Measurements from ENCODE around the gene WT1. TPM values are rescaled to one million over a fixed set of nuclear protein-coding genes. Genes with fewer than 3 reads are reported as not detected.

Gene WT1
- total and polyA plus RNA-seq, 2 donors (not counting 3 experiments of a cell fraction or from before 2014, with no cell fraction given) = not detected

GRCh38 chr11:32391956-32392553 is 43.3 kb downstream of the WT1 start:
- H3K4me1 ChIP-seq (ENCODE audit: control insufficient read depth, extremely low read depth, insufficient read depth, low read length) = no peaks in the 10 kb centered on the region
- H3K27ac ChIP-seq (ENCODE audit: insufficient read depth, low read depth, low read length) = no peak overlapping the region
- no peak for FAIRE-seq
- H3K9me3 ChIP-seq (replicated peaks; ENCODE audit: control insufficient read depth, insufficient read depth, low read length) = no peaks in the 10 kb centered on the region
- no peak for DNase-seq (ENCODE audit: low read depth, low spot score)
- dilution Hi-C loops (cut with MboI; ENCODE audit: extremely low pct_ligation_motif_present, low sequenced_read_pairs) (no loop called here), intact Hi-C loops (cut with micrococcal nuclease) (no loop called here)
- TF ChIP-seq EZH2 (IDR thresholded peaks at IDR 0.05; ENCODE audit: borderline replicate concordance, low read depth, low read length, severe bottlenecking) = no peak
- peak; percentile 53 for TF ChIP-seq FOS (IDR thresholded peaks at IDR 0.05; ENCODE audit: borderline replicate concordance, insufficient read depth, low read length)
- H3K9ac ChIP-seq (replicated peaks; ENCODE audit: extremely low read depth, insufficient read depth, low read length) = no peak overlapping the region
- no peak overlapping the region for H3K4me2 ChIP-seq (ENCODE audit: insufficient read depth, low read length)
- no peaks in the 10 kb centered on the region for H3K9me1 ChIP-seq (replicated peaks; ENCODE audit: control insufficient read depth, extremely low read depth, insufficient read depth, low read length)
- ChIA-PET CTCF (interaction anchor here (1.3 kb wide), 1 partner anchor 18 kb away, joined by 4 read pairs; no protein-coding TSS in a partner anchor), POLR2A (no interaction called here)
- no peak overlapping the region for H2AFZ ChIP-seq (ENCODE audit: low read depth, low read length)
- H3K79me2 ChIP-seq (ENCODE audit: control insufficient read depth, insufficient read depth, low read length) = no peaks in the 10 kb centered on the region
- no TSS peak for BruUV-seq (replicated peaks)
- no peaks in the 10 kb centered on the region for H3K27me3 ChIP-seq (ENCODE audit: control insufficient read depth in 2 of 2, insufficient read depth in 2 of 2, low read length in 2 of 2)
- H3K4me3 ChIP-seq (replicated peaks in 1 of 3; ENCODE audit: insufficient read depth in 1 of 3, low read depth in 1 of 3, low read length in 3 of 3) = no peak overlapping the region
- no peaks in the 10 kb centered on the region for H4K20me1 ChIP-seq (replicated peaks; ENCODE audit: control insufficient read depth, extremely low read depth, insufficient read depth, low read length)
- no peaks in the 10 kb centered on the region for H3K36me3 ChIP-seq (ENCODE audit: control insufficient read depth in 2 of 2, extremely low read depth in 1 of 2, insufficient read depth in 2 of 2, low read length in 2 of 2)

GRCh38 chr11:32391479-32391878 is 43.9 kb downstream of the WT1 start:
- CTCF ChIA-PET = interaction anchor here (1.3 kb wide), 1 partner anchor 17 kb away, joined by 4 read pairs; no protein-coding TSS in a partner anchor
- POLR2A ChIA-PET = no interaction called here
- intact Hi-C loops (cut with micrococcal nuclease) = no loop called here

More at GRCh38 chr11:32391479-32391878, 43.9 kb downstream of the WT1 start:
- Histone ChIP-seq H3K9ac (replicated peaks; ENCODE audit: extremely low read depth, insufficient read depth, low read length) (no peak overlapping the region), H3K4me2 (ENCODE audit: insufficient read depth, low read length) (no peak overlapping the region), H3K9me3 (replicated peaks; ENCODE audit: control insufficient read depth, insufficient read depth, low read length) (no peaks in the 10 kb centered on the region), H2AFZ (ENCODE audit: low read depth, low read length) (no peak overlapping the region), H3K4me1 (ENCODE audit: control insufficient read depth, extremely low read depth, insufficient read depth, low read length) (no peaks in the 10 kb centered on the region), H3K79me2 (ENCODE audit: control insufficient read depth, insufficient read depth, low read length) (no peaks in the 10 kb centered on the region), H3K27ac (ENCODE audit: insufficient read depth, low read depth, low read length) (no peak overlapping the region), H4K20me1 (replicated peaks; ENCODE audit: control insufficient read depth, extremely low read depth, insufficient read depth, low read length) (no peaks in the 10 kb centered on the region), H3K27me3 (ENCODE audit: control insufficient read depth in 2 of 2, insufficient read depth in 2 of 2, low read length in 2 of 2) (no peaks in the 10 kb centered on the region), H3K9me1 (replicated peaks; ENCODE audit: control insufficient read depth, extremely low read depth, insufficient read depth, low read length) (no peaks in the 10 kb centered on the region), H3K36me3 (ENCODE audit: control insufficient read depth in 2 of 2, extremely low read depth in 1 of 2, insufficient read depth in 2 of 2, low read length in 2 of 2) (no peaks in the 10 kb centered on the region), H3K4me3 (replicated peaks in 1 of 3; ENCODE audit: insufficient read depth in 1 of 3, low read depth in 1 of 3, low read length in 3 of 3) (no peak overlapping the region)
- TF ChIP-seq POLR2A (IDR thresholded peaks at IDR 0.05; ENCODE audit: low read depth, low read length) (no peak), MYC (IDR thresholded peaks at IDR 0.05; ENCODE audit: low read depth, low read length) (no peak), EZH2 (IDR thresholded peaks at IDR 0.05; ENCODE audit: borderline replicate concordance, low read depth, low read length, severe bottlenecking) (no peak), FOS (IDR thresholded peaks at IDR 0.05; ENCODE audit: borderline replicate concordance, insufficient read depth, low read length) (no peak), JUN (IDR thresholded peaks at IDR 0.05; ENCODE audit: borderline replicate concordance, insufficient read depth, insufficient read length, low read depth) (no peak), GATA2 (IDR thresholded peaks at IDR 0.05; ENCODE audit: insufficient read depth, insufficient read length, low read depth, low read length) (no peak), CTCF (IDR thresholded peaks at IDR 0.05; ENCODE audit: extremely low read depth in 1 of 2, insufficient read depth in 1 of 2, low read depth in 1 of 2, low read length in 2 of 2) (no peak), MAX (IDR thresholded peaks at IDR 0.05; ENCODE audit: insufficient read depth, insufficient read length) (no peak), POLR2AphosphoS5 (IDR thresholded peaks at IDR 0.05; ENCODE audit: insufficient read depth, low read depth, low read length) (no peak)
- BruUV-seq (replicated peaks) = no TSS peak
- FAIRE-seq (no peak), DNase-seq (ENCODE audit: low read depth, low spot score) (no peak)
- dilution Hi-C loops (cut with MboI; ENCODE audit: extremely low pct_ligation_motif_present, low sequenced_read_pairs) = no loop called here

Data from endothelial cell of umbilical vein (primary cell).